ENCODE results near the gene AFDN. TPM values are rescaled to one million over a fixed set of nuclear protein-coding genes. Genes with fewer than 3 reads are reported as not detected.

AFDN gene
- total RNA-seq, 6 donors from 2014 or later, result 149 to 517 (median 265) TPM

DNA sequence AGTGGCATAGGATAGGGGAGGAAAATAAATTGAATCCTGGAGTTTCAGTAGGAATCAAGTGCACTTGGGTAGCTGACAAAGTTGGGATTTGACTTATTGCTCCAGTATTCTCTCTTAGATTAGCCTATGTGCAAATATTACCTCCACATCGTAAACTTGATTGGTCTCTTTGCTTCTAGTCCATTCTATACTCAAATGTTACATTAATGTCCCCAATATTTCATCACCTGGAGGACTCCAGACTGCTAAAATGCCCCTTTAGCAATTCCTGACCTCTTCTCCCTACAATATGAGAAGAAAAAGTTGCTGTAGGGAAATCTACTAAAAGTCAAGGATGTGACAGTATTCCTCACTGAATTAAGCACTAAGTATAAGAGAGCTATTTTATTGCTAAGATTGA is 16.3 kb downstream of the AFDN start:
- H3K27ac ChIP-seq, result no peak overlapping the region
- no peaks in the 10 kb centered on the region for H3K36me3 ChIP-seq
- peaks cover 27 to 56% (median 36%) of the 10 kb centered on the region in 4 donors for H3K4me1 ChIP-seq
- H3K4me3 ChIP-seq, result no peak overlapping the region
- no peaks in the 10 kb centered on the region for H3K27me3 ChIP-seq
- DNase-seq (no peak), ATAC-seq (ENCODE audit: low FRiP score in 2 of 2) (no peak)
- 84 to 92% methylated on average over 1 of the region's 1 CpG for WGBS, 2 donors
- TF ChIP-seq CTCF (IDR thresholded peaks at IDR 0.05) (no peak), EP300 (IDR thresholded peaks at IDR 0.05) (no peak), POLR2AphosphoS5 (IDR thresholded peaks at IDR 0.05) (no peak), POLR2A (IDR thresholded peaks at IDR 0.05) (no peak)
- no peaks in the 10 kb centered on the region for H3K9me3 ChIP-seq

DNA sequence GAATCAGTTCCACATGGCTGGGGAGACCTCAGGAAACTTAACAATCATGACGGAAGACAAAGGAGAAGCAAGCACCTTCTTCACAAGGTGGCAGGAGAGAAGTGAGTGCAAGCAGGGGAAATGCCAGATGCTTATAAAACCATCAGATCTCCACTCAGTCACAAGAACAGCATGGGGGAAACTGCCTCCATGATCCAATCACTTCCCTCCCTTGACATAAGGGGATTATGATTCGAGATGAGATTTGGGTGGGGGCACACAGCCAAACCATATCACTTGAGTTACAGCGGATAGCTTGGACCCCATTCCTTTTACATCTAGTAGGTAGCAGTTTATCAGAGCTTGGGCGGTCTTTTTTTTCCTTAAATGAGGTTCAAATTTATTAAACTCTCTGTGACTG is 19.1 kb downstream of the AFDN start:
- 82 to 87% methylated on average over 4 of the region's 4 CpGs for WGBS, 2 donors
- no peak overlapping the region for H3K4me3 ChIP-seq
- no peaks in the 10 kb centered on the region for H3K36me3 ChIP-seq
- no peak for DNase-seq
- no peak overlapping the region for H3K27ac ChIP-seq
- H3K27me3 ChIP-seq, result no peaks in the 10 kb centered on the region
- no peaks in the 10 kb centered on the region for H3K9me3 ChIP-seq
- peaks cover 30 to 51% (median 33%) of the 10 kb centered on the region in 4 donors for H3K4me1 ChIP-seq
- ATAC-seq (ENCODE audit: low FRiP score in 2 of 2), result no peak
- TF ChIP-seq POLR2AphosphoS5 (IDR thresholded peaks at IDR 0.05), result no peak
- TF ChIP-seq POLR2A (IDR thresholded peaks at IDR 0.05), result no peak
- TF ChIP-seq CTCF (IDR thresholded peaks at IDR 0.05), result no peak
- TF ChIP-seq EP300 (IDR thresholded peaks at IDR 0.05), result no peak

GRCh38 chr6:167846997-167847606 is 20.4 kb downstream of the AFDN start:
- H3K4me3 ChIP-seq, result no peak overlapping the region
- TF ChIP-seq EP300 (IDR thresholded peaks at IDR 0.05), result no peak
- TF ChIP-seq CTCF (IDR thresholded peaks at IDR 0.05), result no peak
- TF ChIP-seq POLR2A (IDR thresholded peaks at IDR 0.05), result no peak
- TF ChIP-seq POLR2AphosphoS5 (IDR thresholded peaks at IDR 0.05), result no peak
- H3K4me1 ChIP-seq, result peaks cover 27 to 43% (median 34%) of the 10 kb centered on the region in 4 donors
- ATAC-seq (ENCODE audit: low FRiP score in 2 of 2) (no peak), DNase-seq (no peak)
- WGBS, 2 donors, result 74 to 75% methylated on average over 6 of the region's 6 CpGs
- no peaks in the 10 kb centered on the region for H3K27me3 ChIP-seq
- H3K9me3 ChIP-seq, result no peaks in the 10 kb centered on the region
- H3K36me3 ChIP-seq, result no peaks in the 10 kb centered on the region
- H3K27ac ChIP-seq, result peak overlapping the region in 1 of 4 donors; percentile 3

DNA sequence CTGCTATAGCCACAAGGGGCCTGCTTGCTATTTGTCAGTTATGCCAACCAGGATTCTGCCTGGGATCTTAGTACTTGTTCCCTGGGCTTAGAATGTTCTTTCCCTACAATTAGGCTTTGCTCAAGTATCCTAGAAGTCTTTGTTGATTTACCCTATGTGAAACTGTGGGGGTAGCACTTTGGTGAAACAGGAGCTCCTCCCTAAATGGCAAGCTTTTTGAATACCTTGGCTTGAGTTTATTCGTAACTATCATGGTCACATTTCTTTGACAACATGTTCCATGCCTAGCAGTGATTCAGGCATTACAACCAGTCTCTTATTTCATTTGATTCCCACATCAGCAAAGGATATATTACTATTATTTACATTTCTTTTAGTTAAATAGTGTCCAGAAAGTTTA is 21.2 kb downstream of the AFDN start:
- ATAC-seq (ENCODE audit: low FRiP score in 2 of 2) (no peak), DNase-seq (no peak)
- Histone ChIP-seq H3K4me1 (peaks cover 29 to 44% (median 35%) of the 10 kb centered on the region in 4 donors), H3K36me3 (no peaks in the 10 kb centered on the region), H3K27me3 (no peaks in the 10 kb centered on the region), H3K4me3 (no peak overlapping the region), H3K27ac (peak overlapping the region in 1 of 4 donors; percentile 36), H3K9me3 (no peaks in the 10 kb centered on the region)
- WGBS, 2 donors, result 61 to 75% methylated on average over 1 of the region's 1 CpG
- TF ChIP-seq POLR2A (IDR thresholded peaks at IDR 0.05) (no peak), CTCF (IDR thresholded peaks at IDR 0.05) (no peak), POLR2AphosphoS5 (IDR thresholded peaks at IDR 0.05) (no peak), EP300 (IDR thresholded peaks at IDR 0.05) (no peak)

GRCh38 chr6:167848783-167849182 is 22.1 kb downstream of the AFDN start:
- H3K27ac ChIP-seq, result peak overlapping the region; percentile 38 to 73 (median 64)
- no peaks in the 10 kb centered on the region for H3K9me3 ChIP-seq
- 93 to 96% methylated on average over 4 of the region's 4 CpGs for WGBS, 2 donors
- H3K27me3 ChIP-seq, result no peaks in the 10 kb centered on the region
- no peaks in the 10 kb centered on the region for H3K36me3 ChIP-seq
- DNase-seq (no peak), ATAC-seq (ENCODE audit: low FRiP score in 2 of 2) (no peak)
- H3K4me3 ChIP-seq, result no peak overlapping the region
- H3K4me1 ChIP-seq, result peaks cover 28 to 41% (median 34%) of the 10 kb centered on the region in 4 donors
- no peak for TF ChIP-seq POLR2A (IDR thresholded peaks at IDR 0.05)
- no peak for TF ChIP-seq POLR2AphosphoS5 (IDR thresholded peaks at IDR 0.05)
- no peak for TF ChIP-seq CTCF (IDR thresholded peaks at IDR 0.05)
- TF ChIP-seq EP300 (IDR thresholded peaks at IDR 0.05), result no peak

Data from upper lobe of left lung (tissue), 6 donors.